CMK (cell line): Measurements from ENCODE around the gene MTSS2.

Experiments used
- DNase-seq: peaks from one replicate; pipeline ENCODE4 v3.0.0-alpha.2; 2010; ENCODE audit warnings: low read depth

MTSS2 gene

GRCh38 chr16:70687102-70687511, 1.3 kb upstream of the MTSS2 start:
- no peak for DNase-seq

- DNase-seq = no peak
Observed at GRCh38 chr16:70686376-70687101, 686 bp upstream of the MTSS2 start.

DNA sequence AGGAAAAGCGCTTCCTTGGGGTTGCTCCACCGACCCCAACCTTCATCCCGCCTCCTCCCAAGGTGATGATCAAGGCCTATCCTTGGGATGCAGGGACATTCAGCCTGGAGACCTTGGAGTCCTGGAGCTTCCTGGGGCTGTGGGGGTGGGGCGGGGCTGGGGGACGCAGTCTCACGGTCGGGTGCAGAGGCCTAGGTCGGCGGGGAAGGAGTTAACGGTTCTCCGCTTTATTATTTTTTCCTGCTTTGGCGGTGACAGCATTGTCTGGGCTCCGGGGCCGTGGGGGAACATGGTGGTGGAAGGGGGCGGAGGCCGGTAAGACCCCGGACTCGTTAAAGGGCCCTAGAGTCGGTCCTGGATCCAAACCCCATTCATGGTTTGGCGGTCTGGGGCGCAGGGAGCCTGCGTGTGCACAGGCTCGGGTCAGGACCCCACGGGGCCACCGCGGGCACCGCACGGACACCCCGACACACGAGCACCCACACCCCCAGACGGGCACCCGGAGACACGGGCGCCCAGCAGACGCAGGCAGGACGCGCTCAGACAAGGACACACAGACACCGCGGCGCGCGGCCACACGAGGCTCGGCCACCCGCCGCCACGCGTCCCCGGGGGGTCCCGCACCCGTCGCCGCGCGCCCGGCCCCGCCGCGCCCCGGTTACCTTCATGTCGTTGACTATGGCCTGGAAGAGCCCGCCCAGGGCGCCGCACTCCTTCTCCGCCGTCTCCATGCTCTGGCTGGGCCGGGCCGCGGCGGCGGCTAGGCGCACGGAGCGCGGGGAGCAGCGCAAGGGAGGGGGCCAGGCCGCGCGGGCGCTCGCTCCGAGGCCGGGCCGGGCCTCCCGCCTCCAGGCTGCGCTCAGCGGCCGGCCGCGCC, 554 bp downstream of the MTSS2 start:
- DNase-seq = no peak

DNA sequence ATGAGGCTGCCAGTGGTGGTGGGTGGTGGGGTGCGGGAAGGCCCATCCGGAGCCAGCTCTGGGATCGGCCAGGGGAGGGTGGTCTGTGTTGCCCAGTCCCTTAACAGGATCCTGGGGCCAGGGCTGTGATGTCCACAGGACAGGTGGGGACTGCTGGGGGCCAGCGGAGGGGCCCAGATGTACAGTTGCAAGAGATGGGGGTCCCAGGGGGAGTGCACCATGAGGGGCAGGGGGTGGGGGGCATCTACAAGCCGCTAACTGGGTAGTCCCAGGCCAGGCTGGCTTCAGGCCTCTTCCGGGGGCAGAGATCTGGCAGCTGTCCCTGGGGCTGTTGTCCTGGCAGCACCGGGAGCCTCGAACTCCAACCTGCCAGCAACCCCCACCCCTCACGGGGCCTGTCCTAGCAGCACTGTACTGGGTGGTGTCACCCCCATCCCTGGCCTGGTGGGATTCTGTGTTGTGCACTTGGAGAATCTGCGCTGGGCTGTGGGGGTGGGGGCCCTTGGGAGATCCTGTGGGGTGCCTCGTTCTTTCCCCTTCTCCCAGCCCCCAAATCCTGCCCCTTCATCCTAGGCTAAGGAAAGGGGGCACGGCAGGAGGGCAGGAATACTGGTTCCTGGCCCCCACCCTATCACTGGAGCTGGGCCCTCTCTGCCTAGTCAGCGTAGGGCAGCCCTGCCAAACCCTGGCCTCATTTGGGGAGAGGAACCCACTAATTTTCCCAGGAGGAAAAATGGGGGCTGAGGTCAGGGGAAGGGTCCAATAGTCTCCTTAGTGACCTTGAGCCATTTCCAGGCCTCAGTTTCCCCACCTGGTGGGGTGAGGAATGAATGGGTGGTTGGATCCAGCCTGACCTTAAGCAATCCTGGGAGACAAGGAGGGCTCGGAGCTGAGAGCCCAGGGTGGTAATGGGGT, 1.4 kb downstream of the MTSS2 start:
- DNase-seq = no peak

GRCh38 chr16:70683146-70683944, 2.5 kb downstream of the MTSS2 start:
- no peak for DNase-seq

- no peak for DNase-seq
Observed at GRCh38 chr16:70682239-70683145, 3.4 kb downstream of the MTSS2 start.

DNA sequence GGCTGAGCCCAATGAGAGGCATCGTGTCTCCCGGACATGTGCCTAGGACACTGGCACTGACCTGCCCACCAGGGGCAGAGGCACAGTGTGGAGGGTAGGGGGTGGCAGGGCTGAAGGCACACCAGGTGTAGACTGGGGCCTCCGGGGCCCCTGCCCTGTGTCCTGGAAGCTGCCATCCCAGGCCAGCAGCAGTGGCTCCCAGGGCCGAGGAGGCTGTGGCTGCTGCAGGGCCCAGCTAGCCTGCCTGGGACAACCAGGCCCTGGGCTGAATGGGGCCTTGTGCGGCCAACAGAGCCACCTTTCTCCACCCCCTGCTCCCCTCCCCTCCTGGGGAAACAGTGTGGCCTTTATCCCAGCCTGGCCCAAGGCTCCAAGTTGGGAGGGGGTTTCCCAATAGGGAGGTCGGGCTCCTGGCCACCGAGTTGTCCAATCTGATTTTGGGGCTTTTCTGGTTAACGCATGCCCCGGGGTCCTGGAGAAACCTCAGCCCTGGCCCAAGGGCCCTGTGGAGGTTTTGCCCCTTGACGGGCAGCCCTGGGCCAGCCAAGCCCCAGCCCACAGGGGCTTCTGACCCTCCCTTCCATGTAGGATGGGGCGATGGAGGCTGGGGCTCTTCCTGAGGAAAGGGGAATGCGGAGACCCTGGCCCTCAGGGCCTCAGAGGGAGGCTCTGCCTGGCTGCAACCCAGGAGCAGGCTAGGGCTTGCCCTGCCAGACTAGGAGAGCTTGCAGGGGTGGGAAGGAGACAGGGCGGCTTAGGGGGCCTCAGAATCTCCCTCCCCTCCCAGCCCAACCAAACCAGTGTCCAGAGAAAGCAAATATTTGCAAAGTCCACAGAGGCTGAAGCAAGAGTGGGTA, 4.2 kb downstream of the MTSS2 start:
- DNase-seq = no peak

GRCh38 chr16:70680495-70681381, 5.1 kb downstream of the MTSS2 start:
- DNase-seq = no peak

GRCh38 chr16:70679671-70680494, 6.0 kb downstream of the MTSS2 start:
- DNase-seq = no peak

GRCh38 chr16:70678898-70679670, 6.8 kb downstream of the MTSS2 start:
- DNase-seq = no peak

GRCh38 chr16:70678121-70678897, 7.5 kb downstream of the MTSS2 start:
- DNase-seq = no peak

DNA sequence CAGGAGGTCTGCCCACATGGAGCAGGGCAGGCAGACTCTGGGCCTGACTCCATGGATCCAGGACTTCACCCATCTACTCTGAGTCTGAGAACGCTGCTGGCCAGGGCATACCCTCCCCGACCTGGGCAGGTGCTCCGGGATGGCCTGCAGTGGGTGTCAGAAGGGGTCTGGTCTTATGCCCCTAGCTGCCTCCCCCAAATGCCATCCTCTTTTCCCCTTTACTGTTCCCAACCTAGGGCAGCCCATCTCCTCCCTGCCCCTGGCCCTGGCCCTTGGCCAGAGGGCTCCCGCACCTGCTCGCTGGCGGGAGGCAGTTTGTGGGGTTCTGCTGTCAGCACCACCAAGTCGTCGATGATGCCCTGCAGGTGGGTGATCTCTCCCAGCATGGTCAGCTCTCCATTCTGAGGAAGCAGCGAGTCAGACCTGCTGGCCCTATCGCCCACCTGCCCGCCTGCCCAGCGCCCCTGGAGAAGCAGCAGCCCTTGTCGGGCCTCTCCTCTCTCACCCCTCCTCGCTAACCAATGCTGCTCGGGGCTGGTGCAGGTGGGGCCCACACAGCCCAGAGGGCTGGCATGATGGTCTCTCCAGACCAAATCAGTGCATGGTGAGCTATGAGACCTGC, 8.2 kb downstream of the MTSS2 start:
- no peak for DNase-seq

DNA sequence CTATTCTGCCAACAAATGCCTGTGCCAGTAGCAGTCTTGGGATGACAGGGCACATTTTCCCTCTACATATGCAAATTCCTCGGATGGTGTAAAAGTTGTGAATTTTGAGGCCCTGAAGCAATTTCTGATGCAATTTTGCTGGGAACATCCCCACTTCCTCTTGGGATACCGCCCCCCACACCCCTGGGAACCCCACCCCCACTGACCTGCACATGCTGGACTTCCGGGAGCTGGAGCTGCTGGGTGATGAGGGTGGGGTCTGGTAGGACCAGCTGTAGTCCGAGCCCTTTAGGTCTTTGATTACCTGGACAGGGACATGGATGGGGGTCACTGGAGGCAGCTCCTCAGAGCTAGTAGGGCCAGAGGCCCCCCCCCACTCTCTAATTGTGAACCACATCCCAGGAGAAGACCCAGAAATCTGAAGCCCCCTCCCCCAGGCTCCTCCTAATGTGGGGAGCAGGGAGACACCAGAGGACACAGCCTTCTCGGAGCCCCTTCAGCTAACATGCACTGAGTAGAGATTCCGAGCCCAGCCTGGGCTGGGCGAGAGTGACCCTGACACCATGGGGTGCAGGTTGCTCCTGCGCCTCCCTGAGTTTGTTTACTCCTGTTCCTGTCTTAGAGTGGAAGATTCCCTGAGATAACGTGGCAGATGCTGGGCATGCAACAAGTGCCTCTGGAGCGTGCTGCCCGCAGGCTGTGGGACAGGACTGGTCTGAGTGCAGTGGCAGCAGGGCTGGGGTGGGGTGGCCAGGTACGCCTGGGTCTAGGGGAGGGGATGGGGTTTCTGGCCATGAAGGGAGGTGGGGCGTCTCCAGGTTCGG, 9.0 kb downstream of the MTSS2 start:
- DNase-seq = no peak

GRCh38 chr16:70675851-70676513, 9.9 kb downstream of the MTSS2 start:
- no peak for DNase-seq
